Fibroblast of mammary gland (primary cell): ENCODE measurements around the gene CAMK2D.

ENCODE experiments used
- DNase-seq: peaks from one replicate; pipeline ENCODE4 v3.0.0-alpha.2; 2010; ENCODE audit warnings: low read depth
- H3K4me3 ChIP-seq: 2 replicates; pipeline ENCODE4 v1.5.1; 2011; ENCODE audit warnings: low read depth, mild to moderate bottlenecking, low read length, moderate library complexity; ENCODE audit not compliant: control insufficient read depth
- CTCF ChIP-seq: conservative IDR thresholded peaks from 2 replicates; pipeline ENCODE4 v1.5.1; 2011; ENCODE audit warnings: low read depth, low read length, inconsistent platforms; ENCODE audit not compliant: control insufficient read depth, insufficient read depth

Gene CAMK2D

GRCh38 chr4:113621633-113622032 lies 139.9 kb downstream of the CAMK2D start:
- H3K4me3 ChIP-seq: no peak overlapping the region
- DNase-seq: no peak
- TF ChIP-seq CTCF: no peak

- no peak overlapping the region for H3K4me3 ChIP-seq
- DNase-seq: no peak
- TF ChIP-seq CTCF: no peak
Measured at GRCh38 chr4:113620032-113620431, 141.5 kb downstream of the CAMK2D start.

- no peak overlapping the region for H3K4me3 ChIP-seq
- TF ChIP-seq CTCF: no peak
- no peak for DNase-seq
Measured at GRCh38 chr4:113619526-113619925, 142.0 kb downstream of the CAMK2D start.

GRCh38 chr4:113618205-113618604 lies 143.3 kb downstream of the CAMK2D start:
- H3K4me3 ChIP-seq: no peak overlapping the region
- peak; percentile 58 for DNase-seq

GRCh38 chr4:113617195-113617594 lies 144.3 kb downstream of the CAMK2D start:
- no peak for DNase-seq
- no peak overlapping the region for H3K4me3 ChIP-seq
- no peak for TF ChIP-seq CTCF

More at GRCh38 chr4:113618205-113618604, 143.3 kb downstream of the CAMK2D start:
- no peak for TF ChIP-seq CTCF

GRCh38 chr4:113616443-113616842 lies 145.1 kb downstream of the CAMK2D start:
- DNase-seq: no peak
- no peak for TF ChIP-seq CTCF

GRCh38 chr4:113614414-113614813 lies 147.1 kb downstream of the CAMK2D start:
- TF ChIP-seq CTCF: no peak
- H3K4me3 ChIP-seq: no peak overlapping the region
- DNase-seq: no peak

More at GRCh38 chr4:113616443-113616842, 145.1 kb downstream of the CAMK2D start:
- H3K4me3 ChIP-seq: no peak overlapping the region
